ENCODE data around the gene PSTPIP1. TPM values are rescaled to one million over a fixed set of nuclear protein-coding genes. Genes with fewer than 3 reads are reported as not detected.

PSTPIP1 gene
- total and polyA plus RNA-seq, 2 of the 4 experiments (the other 2 are of a cell fraction), result 0.36 to 1.1 TPM

DNA sequence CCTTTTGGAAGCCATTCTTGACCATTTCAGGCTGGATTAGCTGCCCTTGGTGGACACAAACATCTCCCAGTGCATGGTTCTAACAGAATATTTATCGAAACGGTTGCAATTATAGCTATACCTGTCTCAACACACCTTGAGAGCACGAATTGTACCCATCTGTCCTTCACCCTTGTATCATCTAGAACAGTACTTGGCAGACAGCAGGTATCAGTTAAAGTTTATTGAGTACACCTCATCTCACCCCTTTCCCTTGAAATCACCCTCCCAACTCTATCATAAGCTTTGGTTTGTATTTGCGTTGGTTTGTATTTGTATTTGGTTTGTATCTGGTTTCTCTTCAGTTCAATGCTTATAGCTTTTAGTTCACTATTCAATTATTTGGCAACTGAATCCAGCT lies 63.5 kb downstream of the PSTPIP1 start:
- DNase-seq (no peak), ATAC-seq (ENCODE audit: low read depth) (no peak)
- Histone ChIP-seq H4K5ac (ENCODE audit: low read depth, low read length) (no peak overlapping the region), H3K9me1 (ENCODE audit: insufficient read depth, low read length) (peaks cover 20% of the 10 kb centered on the region), H2AK5ac (ENCODE audit: low read depth, low read length) (no peak overlapping the region), H3K9me3 (ENCODE audit: control insufficient read depth, insufficient read depth, low read length) (no peaks in the 10 kb centered on the region), H3K56ac (ENCODE audit: extremely low read depth, insufficient read depth, low read length) (no peak overlapping the region), H3K36me3 (ENCODE audit: control insufficient read depth, insufficient read depth, low read length) (peaks cover 5% of the 10 kb centered on the region; the same call in 1 of the 2 replicates), H3K27ac (ENCODE audit: insufficient read depth, low read length) (no peak overlapping the region), H2BK120ac (ENCODE audit: low read depth, low read length) (no peak overlapping the region), H2BK15ac (ENCODE audit: low read depth, low read length) (no peak overlapping the region), H3K4me3 (ENCODE audit: insufficient read depth, low read depth, low read length) (no peak overlapping the region), H3K9ac (ENCODE audit: low read depth, low read length) (no peak overlapping the region), H2AK9ac (replicated peaks; ENCODE audit: low read depth, low read length, poor library complexity) (no peak overlapping the region), H2BK20ac (ENCODE audit: low read depth, low read length) (no peak overlapping the region), H4K20me1 (ENCODE audit: insufficient read depth, low read length) (peaks cover 31% of the 10 kb centered on the region), H3K4me1 (ENCODE audit: control insufficient read depth, insufficient read depth, low read length) (peaks cover 12% of the 10 kb centered on the region), H3K4me2 (ENCODE audit: low read depth, low read length) (no peak overlapping the region), H3K4ac (ENCODE audit: low read depth, low read length) (no peak overlapping the region), H2BK5ac (ENCODE audit: low read depth, low read length, poor library complexity, severe bottlenecking) (no peak overlapping the region), H4K91ac (ENCODE audit: insufficient read depth, low read depth, low read length) (no peak overlapping the region), H4K8ac (ENCODE audit: low read depth in 2 of 2, low read length in 2 of 2) (no peak overlapping the region), H3K18ac (ENCODE audit: low read depth, low read length) (no peak overlapping the region), H3K79me1 (ENCODE audit: low read depth in 1 of 2, low read length in 2 of 2) (peaks cover 26 to 72% of the 10 kb centered on the region in 2 experiments), H3K23ac (ENCODE audit: low read depth, low read length) (no peak overlapping the region), H3K14ac (replicated peaks; ENCODE audit: low read depth, low read length) (no peak overlapping the region), H2AFZ (replicated peaks; ENCODE audit: low read length, poor library complexity) (no peak overlapping the region), H3K27me3 (ENCODE audit: control insufficient read depth, insufficient read depth, low read length) (no peaks in the 10 kb centered on the region)
- 100% methylated on average over 1 of the region's 4 CpGs; no CpG with 5 or more reads in 1 of the 2 experiments for WGBS, 2 experiments (ENCODE audit: extremely low coverage in 2 of 2, insufficient read length in 1 of 2)
- intact Hi-C loops (cut with micrococcal nuclease) (no loop called here), in situ Hi-C loops (cut with MboI; ENCODE audit: low sequenced_read_pairs) (no loop called here), dilution Hi-C loops (cut with HindIII; ENCODE audit: low sequenced_read_pairs, unreplicated experiment) (no loop called here)
- TF ChIP-seq RAD21 (IDR thresholded peaks at IDR 0.05; ENCODE audit: low read length) (no peak), MAFK (IDR thresholded peaks at IDR 0.05; ENCODE audit: low read depth, low read length) (no peak)
- no TSS peak for BruUV-seq (replicated peaks)
- ChIA-PET POLR2A (ENCODE audit: unreplicated experiment) (no interaction called here), CTCF (interaction anchor here (1.4 kb wide), 1 partner anchor 9 kb away, joined by 3 read pairs; no protein-coding TSS in a partner anchor)
